HG02885 (cell line): ENCODE data around the gene HK1.

ENCODE experiments used
- ATAC-seq: cut with Tn5 transposase; IDR thresholded peaks from one replicate; pipeline ENCODE4 v1.9.1; 2021; ENCODE audit warnings: mild to moderate bottlenecking; ENCODE audit not compliant: unreplicated experiment, poor library complexity

Gene HK1

GRCh38 chr10:69414036-69415018 is 136.0 kb downstream of the HK1 start:
- ATAC-seq = no peak

- no peak for ATAC-seq
These were observed 136.8 kb downstream of the HK1 start for GRCh38 chr10:69415049-69415448.

GRCh38 chr10:69415951-69416350 is 137.7 kb downstream of the HK1 start:
- no peak for ATAC-seq

- ATAC-seq = no peak
These were observed 138.4 kb downstream of the HK1 start, which contains the start of gene TACR2 for GRCh38 chr10:69416695-69417094. Gene TACR2 (minus strand): TSS chr10:69416918. CDS start chr10:69416323, 595 bp downstream.

GRCh38 chr10:69417542-69417941 is 139.2 kb downstream of the HK1 start:
- no peak for ATAC-seq

GRCh38 chr10:69418052-69418752 is 139.9 kb downstream of the HK1 start:
- no peak for ATAC-seq

- ATAC-seq = no peak
These were observed 140.9 kb downstream of the HK1 start for GRCh38 chr10:69419096-69419743.

GRCh38 chr10:69419744-69420126 is 141.4 kb downstream of the HK1 start:
- ATAC-seq = no peak

GRCh38 chr10:69421611-69422308 is 143.5 kb downstream of the HK1 start:
- ATAC-seq = no peak

GRCh38 chr10:69422676-69423075 is 144.4 kb downstream of the HK1 start:
- no peak for ATAC-seq

GRCh38 chr10:69425041-69425440 is 146.7 kb downstream of the HK1 start:
- no peak for ATAC-seq

- ATAC-seq = no peak
These were observed 147.4 kb downstream of the HK1 start for GRCh38 chr10:69425511-69426298.

- ATAC-seq = no peak
These were observed 148.1 kb downstream of the HK1 start for GRCh38 chr10:69426376-69426727.

GRCh38 chr10:69428165-69428564 is 149.9 kb downstream of the HK1 start:
- ATAC-seq = no peak

- no peak for ATAC-seq
These were observed 155.9 kb downstream of the HK1 start for GRCh38 chr10:69434169-69434568.

GRCh38 chr10:69434926-69435325 is 156.6 kb downstream of the HK1 start:
- no peak for ATAC-seq

- no peak for ATAC-seq
These were observed 157.7 kb downstream of the HK1 start for GRCh38 chr10:69435966-69436520.

- no peak for ATAC-seq
These were observed 159.3 kb downstream of the HK1 start for GRCh38 chr10:69437321-69438259.
